DMS53 (cell line): ENCODE measurements around the gene PROSER3.

ENCODE experiments used
- DNase-seq: peaks from one replicate; lab custom pipeline; 2025; lab: John Stamatoyannopoulos, UW

The PROSER3 gene

GRCh38 chr19:35757749-35758608, at the start of gene PROSER3:
Gene PROSER3, plus strand, starts transcription at chr19:35758176. Its CDS starts 40 bp downstream, at chr19:35758216.
- peak; percentile 100 for DNase-seq

GRCh38 chr19:35708391-35708790, 49.6 kb upstream of the PROSER3 start:
- peak; percentile 43 for DNase-seq

GRCh38 chr19:35710784-35711723, 46.9 kb upstream of the PROSER3 start:
- DNase-seq, result no peak

GRCh38 chr19:35712567-35713505, 45.1 kb upstream of the PROSER3 start:
- no peak for DNase-seq

- DNase-seq, result no peak
Observed at GRCh38 chr19:35713506-35713850, 44.5 kb upstream of the PROSER3 start.

- no peak for DNase-seq
Observed at GRCh38 chr19:35713904-35714495, 44.0 kb upstream of the PROSER3 start.

- DNase-seq, result peak; percentile 40
Observed at GRCh38 chr19:35714601-35715354, 43.2 kb upstream of the PROSER3 start.

- DNase-seq, result no peak
Observed at GRCh38 chr19:35715355-35715809, 42.6 kb upstream of the PROSER3 start.

GRCh38 chr19:35715981-35716800, 41.8 kb upstream of the PROSER3 start:
- peak; percentile 90 for DNase-seq

GRCh38 chr19:35716801-35717664, 40.9 kb upstream of the PROSER3 start:
- DNase-seq, result peak; percentile 98

- peak; percentile 99 for DNase-seq
Observed at GRCh38 chr19:35717665-35718344, 40.2 kb upstream of the PROSER3 start, which contains the start of gene KMT2B. Gene KMT2B, plus strand, starts transcription at chr19:35718003. Its CDS starts 16 bp downstream, at chr19:35718019.

- DNase-seq, result peak; percentile 72
Observed at GRCh38 chr19:35718345-35719041, 39.5 kb upstream of the PROSER3 start.

- DNase-seq, result no peak
Observed at GRCh38 chr19:35719402-35720162, 38.4 kb upstream of the PROSER3 start.

- no peak for DNase-seq
Observed at GRCh38 chr19:35720163-35720524, 37.8 kb upstream of the PROSER3 start.

- no peak for DNase-seq
Observed at GRCh38 chr19:35720648-35721047, 37.3 kb upstream of the PROSER3 start.

GRCh38 chr19:35721374-35721773, 36.6 kb upstream of the PROSER3 start:
- no peak for DNase-seq
